ENCODE measurements around the gene CLEC14A.

Gene CLEC14A

GRCh38 chr14:38206689-38207376 is 49.1 kb downstream of the CLEC14A start:
- Mint-ChIP-seq H3K36me3 (ENCODE audit: insufficient read depth) (no peaks in the 10 kb centered on the region), H3K4me3 (no peak overlapping the region), H3K27ac (no peak overlapping the region), H3K4me1 (ENCODE audit: low read depth in 2 of 2) (peaks cover 4 to 11% of the 10 kb centered on the region in 2 donors), H3K27me3 (peaks cover 57 to 59% of the 10 kb centered on the region in 2 donors), H3K9me3 (peaks cover 2 to 5% of the 10 kb centered on the region in 2 donors)
- DNase-seq, result no peak
- no peak for ATAC-seq (replicated peaks)

- Mint-ChIP-seq H3K27me3 (peaks cover 50 to 55% of the 10 kb centered on the region in 2 donors), H3K27ac (no peak overlapping the region), H3K36me3 (ENCODE audit: insufficient read depth) (no peaks in the 10 kb centered on the region), H3K9me3 (peaks cover 2 to 5% of the 10 kb centered on the region in 2 donors), H3K4me1 (ENCODE audit: low read depth in 2 of 2) (peaks cover 4 to 9% of the 10 kb centered on the region in 2 donors), H3K4me3 (no peak overlapping the region)
- DNase-seq, result no peak
- ATAC-seq (replicated peaks), result no peak
These were observed 49.8 kb downstream of the CLEC14A start for GRCh38 chr14:38205949-38206665.

GRCh38 chr14:38205119-38205813 is 50.6 kb downstream of the CLEC14A start:
- H3K27me3 Mint-ChIP-seq, result peaks cover 41 to 47% of the 10 kb centered on the region in 2 donors
- peaks cover 2 to 5% of the 10 kb centered on the region in 2 donors for H3K9me3 Mint-ChIP-seq
- no peak for DNase-seq
- peaks cover 4 to 7% of the 10 kb centered on the region in 2 donors for H3K4me1 Mint-ChIP-seq (ENCODE audit: low read depth in 2 of 2)
- ATAC-seq (replicated peaks), result no peak
- H3K27ac Mint-ChIP-seq, result no peak overlapping the region
- no peak overlapping the region for H3K4me3 Mint-ChIP-seq
- no peaks in the 10 kb centered on the region for H3K36me3 Mint-ChIP-seq (ENCODE audit: insufficient read depth)

- H3K9me3 Mint-ChIP-seq, result peaks cover 2 to 4% of the 10 kb centered on the region in 2 donors
- H3K36me3 Mint-ChIP-seq (ENCODE audit: insufficient read depth), result no peaks in the 10 kb centered on the region
- no peak overlapping the region for H3K27ac Mint-ChIP-seq
- DNase-seq (no peak), ATAC-seq (replicated peaks) (no peak)
- no peak overlapping the region for H3K4me3 Mint-ChIP-seq
- peaks cover 36 to 41% of the 10 kb centered on the region in 2 donors for H3K27me3 Mint-ChIP-seq
- peaks cover 3 to 5% of the 10 kb centered on the region in 2 donors for H3K4me1 Mint-ChIP-seq (ENCODE audit: low read depth in 2 of 2)
These were observed 51.2 kb downstream of the CLEC14A start for GRCh38 chr14:38204719-38205115.
